ENCODE measurements around the gene UBXN1. TPM values are rescaled to one million over a fixed set of nuclear protein-coding genes. Genes with fewer than 3 reads are reported as not detected.
A peak's percentile ranks its signal among the peaks of the same experiment; 100 is the strongest.

Gene UBXN1
- total RNA-seq, 3 donors from 2014 or later, result 151 to 174 (median 157) TPM

DNA sequence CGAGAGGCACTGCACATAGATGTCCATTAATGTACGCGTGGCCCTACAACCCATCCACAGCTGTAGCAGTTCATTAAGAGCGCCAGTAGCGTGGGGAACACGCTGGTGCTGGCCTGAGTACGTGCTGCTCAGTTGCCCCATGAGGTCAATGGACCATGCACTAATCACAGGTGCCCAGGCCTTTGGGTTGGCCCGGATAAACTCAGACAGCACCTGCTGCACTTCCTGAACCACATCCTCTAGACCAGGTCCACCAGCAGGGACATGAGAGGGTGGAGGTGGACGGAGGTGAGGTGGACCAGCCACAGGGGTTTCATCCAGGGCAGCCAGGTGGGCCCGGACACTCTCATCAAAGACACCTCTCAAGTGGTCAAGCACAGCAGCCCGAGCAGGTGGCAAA, 29.4 kb downstream of the UBXN1 start:
- no peaks in the 10 kb centered on the region for H3K9me3 Mint-ChIP-seq
- peaks cover 28% of the 10 kb centered on the region for H3K4me1 Mint-ChIP-seq (ENCODE audit: low read depth)
- no peak for ATAC-seq
- no peak overlapping the region for H3K4me3 Mint-ChIP-seq
- DNase-seq, result no peak
- peaks cover 2% of the 10 kb centered on the region for H3K36me3 Mint-ChIP-seq (ENCODE audit: insufficient read depth)
- H3K27me3 Mint-ChIP-seq (ENCODE audit: low read depth), result no peaks in the 10 kb centered on the region

DNA sequence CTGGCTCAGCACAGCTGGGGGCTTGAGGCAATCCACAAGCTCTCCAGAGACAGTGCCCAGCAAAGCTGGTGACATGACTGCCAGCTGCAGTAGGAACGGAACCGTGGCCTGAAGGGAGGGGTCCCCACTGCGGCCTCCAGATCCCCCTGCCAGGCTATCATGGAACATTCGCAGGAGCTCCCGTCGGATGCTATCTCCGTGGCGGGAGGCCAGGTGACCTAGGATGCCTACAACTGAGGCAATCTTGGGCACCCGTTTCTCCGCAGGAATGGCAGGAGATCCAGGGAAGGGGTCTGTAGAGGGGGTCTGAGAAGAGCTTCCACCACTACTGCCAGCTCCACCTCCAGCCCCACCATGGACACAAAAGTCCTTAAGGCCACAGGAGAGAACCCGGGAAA, 29.9 kb downstream of the UBXN1 start:
- Mint-ChIP-seq H3K4me1 (ENCODE audit: low read depth) (peaks cover 31% of the 10 kb centered on the region), H3K9me3 (no peaks in the 10 kb centered on the region), H3K27me3 (ENCODE audit: low read depth) (no peaks in the 10 kb centered on the region), H3K36me3 (ENCODE audit: insufficient read depth) (peaks cover 2% of the 10 kb centered on the region), H3K4me3 (no peak overlapping the region)
- ATAC-seq (no peak), DNase-seq (no peak)

DNA sequence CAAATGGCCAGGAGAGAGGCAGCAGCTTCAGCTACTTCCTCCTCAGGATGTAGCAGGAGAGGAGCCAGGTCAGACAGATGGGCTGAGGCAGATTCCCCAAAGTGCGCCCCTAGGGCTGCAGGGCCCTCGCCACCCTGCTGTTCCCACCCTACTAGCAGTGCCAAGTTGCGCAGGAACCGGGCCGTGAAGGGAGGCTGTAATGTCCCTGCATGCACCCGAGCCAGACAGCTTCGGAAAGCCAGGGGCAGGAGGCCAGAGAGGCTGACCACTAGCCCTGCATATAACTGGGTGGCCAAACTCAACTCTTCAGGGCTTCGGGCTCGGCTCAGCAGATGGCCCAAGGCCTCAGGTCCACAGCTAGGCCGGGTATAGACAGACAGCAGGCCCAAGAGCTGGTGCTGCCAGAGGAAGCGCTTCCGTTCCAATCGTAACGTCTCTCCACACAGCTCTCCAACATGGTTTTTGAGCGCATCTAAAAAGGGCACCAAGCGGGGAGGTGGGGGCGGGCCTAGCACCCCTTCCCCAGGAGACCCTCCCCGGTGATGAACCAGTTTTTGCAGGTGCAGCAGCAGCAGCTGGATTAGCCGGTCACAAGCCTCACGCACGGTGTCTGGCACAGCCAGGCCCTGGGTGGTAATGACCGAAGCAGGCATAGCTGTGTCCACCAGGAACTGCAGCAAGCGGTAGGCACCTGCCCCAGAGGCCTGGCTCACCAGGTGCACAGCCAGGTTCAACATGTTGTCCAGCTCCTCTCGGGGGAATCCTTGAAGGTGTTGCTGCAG, 30.5 kb downstream of the UBXN1 start:
- ATAC-seq (no peak), DNase-seq (no peak)
- Mint-ChIP-seq H3K27me3 (ENCODE audit: low read depth) (no peaks in the 10 kb centered on the region), H3K36me3 (ENCODE audit: insufficient read depth) (peaks cover 2% of the 10 kb centered on the region), H3K4me1 (ENCODE audit: low read depth) (peaks cover 28% of the 10 kb centered on the region), H3K4me3 (no peak overlapping the region), H3K9me3 (no peaks in the 10 kb centered on the region)

DNA sequence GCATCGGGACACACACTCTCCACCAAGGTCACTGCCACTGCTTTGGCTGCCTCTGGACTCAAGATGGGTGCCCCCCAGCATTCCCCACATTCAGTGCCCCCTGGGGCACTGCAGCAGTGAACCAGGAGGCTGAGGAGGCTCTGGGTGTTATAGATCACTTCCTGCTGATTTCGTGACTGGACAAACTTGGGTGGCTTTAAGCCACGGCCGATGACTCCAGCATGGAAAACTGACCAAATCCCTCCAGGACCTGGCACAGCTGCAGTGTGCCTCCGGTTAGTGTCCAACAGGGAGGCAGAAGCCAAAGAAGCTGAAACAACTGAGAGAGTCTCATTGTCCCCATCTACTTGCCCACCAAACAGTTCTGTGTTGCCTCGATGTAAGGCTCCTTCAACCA, 31.3 kb downstream of the UBXN1 start:
- ATAC-seq (no peak), DNase-seq (no peak)
- H3K4me3 Mint-ChIP-seq, result no peak overlapping the region
- H3K27me3 Mint-ChIP-seq (ENCODE audit: low read depth), result no peaks in the 10 kb centered on the region
- H3K4me1 Mint-ChIP-seq (ENCODE audit: low read depth), result peaks cover 30% of the 10 kb centered on the region
- H3K36me3 Mint-ChIP-seq (ENCODE audit: insufficient read depth), result peaks cover 2% of the 10 kb centered on the region
- no peaks in the 10 kb centered on the region for H3K9me3 Mint-ChIP-seq

DNA sequence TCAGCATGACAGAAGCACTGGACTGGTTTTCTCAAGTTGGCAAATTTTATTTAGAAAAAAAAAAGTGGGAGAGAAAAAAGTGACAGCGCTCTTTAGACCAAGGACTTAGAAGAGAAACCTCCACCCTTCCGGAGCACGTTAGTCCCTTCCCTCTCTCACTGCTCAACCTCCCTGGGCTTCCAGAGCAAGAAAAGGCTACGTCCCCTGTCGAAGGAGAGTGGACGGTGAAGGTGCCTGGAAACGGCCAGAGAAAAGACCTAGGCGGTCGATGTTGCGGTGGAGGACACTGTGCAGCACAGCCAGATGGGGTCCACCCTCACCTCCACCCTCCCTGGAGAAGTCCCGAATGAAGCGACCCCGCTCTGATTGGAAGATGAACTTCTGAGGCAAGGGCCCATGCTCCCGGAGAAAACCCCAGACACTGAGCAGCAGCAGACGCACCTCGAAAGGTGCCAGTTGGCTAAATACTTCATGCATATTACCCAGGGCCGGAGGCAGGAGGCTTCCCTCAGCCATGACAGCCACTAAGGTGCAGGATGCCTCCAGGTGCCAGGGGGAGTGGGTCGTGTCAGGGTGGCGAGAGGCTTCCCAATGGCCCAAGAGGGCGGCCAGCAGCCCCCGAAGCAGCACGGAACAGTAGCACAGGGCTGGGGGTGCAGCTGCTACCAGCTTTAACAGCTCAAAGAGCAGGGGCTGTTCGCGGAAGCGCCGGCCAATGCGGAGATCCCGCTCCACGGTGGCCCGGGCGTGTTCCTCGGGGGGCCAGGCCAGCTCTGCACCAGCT, 31.9 kb downstream of the UBXN1 start:
- Mint-ChIP-seq H3K27me3 (ENCODE audit: low read depth) (no peaks in the 10 kb centered on the region), H3K9me3 (no peaks in the 10 kb centered on the region), H3K36me3 (ENCODE audit: insufficient read depth) (peaks cover 2% of the 10 kb centered on the region), H3K4me3 (peak overlapping the region; percentile 98), H3K4me1 (ENCODE audit: low read depth) (peaks cover 27% of the 10 kb centered on the region)
- ATAC-seq (no peak), DNase-seq (no peak)

DNA sequence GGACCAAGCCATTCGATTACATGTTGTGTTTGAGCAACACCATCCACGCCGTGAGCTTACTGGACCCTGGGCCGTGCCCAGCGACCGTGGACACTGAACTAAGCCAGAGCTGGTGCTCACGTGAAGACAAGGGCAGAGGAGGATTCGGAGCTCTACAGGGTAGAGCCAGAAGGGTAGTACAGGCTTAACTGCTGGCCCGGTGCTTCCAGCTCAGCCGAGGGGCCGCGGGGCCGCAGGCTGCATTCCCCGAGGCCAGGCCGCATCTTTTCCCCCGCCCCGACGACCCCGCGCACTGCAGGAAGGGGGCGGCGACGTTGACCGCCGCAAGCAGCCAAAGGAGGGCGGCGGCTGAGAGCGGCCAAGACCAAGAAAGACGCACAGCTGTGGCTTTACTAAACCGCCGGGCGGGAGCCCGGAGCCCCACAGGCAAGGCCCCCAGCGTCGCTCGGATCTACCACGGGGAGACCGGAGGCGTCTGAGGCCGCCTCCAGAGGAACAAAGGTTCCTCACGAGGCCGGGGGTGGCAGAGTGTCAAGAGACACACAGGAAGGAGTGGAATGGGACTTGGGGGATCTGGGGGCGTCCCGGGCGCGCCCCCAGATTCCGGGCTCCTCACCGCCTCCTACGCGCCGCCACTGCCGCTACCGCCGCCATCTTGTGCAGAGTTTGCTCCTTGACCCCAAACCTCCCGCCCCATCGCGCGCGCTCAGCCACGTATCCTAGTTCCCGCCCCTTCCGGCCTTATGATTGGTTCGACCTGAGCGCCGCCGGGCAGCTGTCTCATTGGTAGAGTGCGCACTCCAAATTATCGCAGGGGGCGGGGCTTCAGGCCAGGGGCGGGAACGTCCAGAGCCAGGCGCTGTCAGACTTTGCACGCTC, 32.7 kb downstream of the UBXN1 start, which contains the start of gene GANAB:
GANAB (minus strand) TSS at position 668 of the 879 bp plus-strand sequence; CDS start at position 654, 14 bp downstream.
- ATAC-seq, result peak; percentile 98
- H3K4me3 Mint-ChIP-seq, result peak within 1 kb of the TSS; percentile 98
- peaks cover 27% of the 10 kb centered on the region for H3K4me1 Mint-ChIP-seq (ENCODE audit: low read depth)

DNA sequence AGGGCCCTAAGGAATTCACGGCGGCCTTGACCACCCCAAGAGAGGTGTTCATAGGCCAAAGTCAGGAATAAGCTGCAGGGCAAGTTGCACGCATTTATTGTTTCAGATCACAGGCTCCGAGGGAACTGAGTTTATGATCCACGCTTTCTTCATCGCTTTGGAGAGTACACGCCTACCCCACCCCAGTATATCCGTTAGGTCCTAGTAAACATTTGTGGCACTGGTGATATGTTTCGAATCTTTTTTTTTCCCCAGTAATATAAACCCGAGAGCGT, 33.3 kb downstream of the UBXN1 start:
- DNase-seq (no peak), ATAC-seq (peak in 1 of 2 donors; percentile 0)
- peaks cover 4% of the 10 kb centered on the region for H3K36me3 Mint-ChIP-seq (ENCODE audit: insufficient read depth)

More for the DNA sequence above, 32.7 kb downstream of the UBXN1 start, which contains the start of gene GANAB:
- Mint-ChIP-seq H3K27me3 (ENCODE audit: low read depth) (no peaks in the 10 kb centered on the region), H3K36me3 (ENCODE audit: insufficient read depth) (peaks cover 2% of the 10 kb centered on the region), H3K9me3 (no peaks in the 10 kb centered on the region)
- peak; percentile 99 for DNase-seq

DNA sequence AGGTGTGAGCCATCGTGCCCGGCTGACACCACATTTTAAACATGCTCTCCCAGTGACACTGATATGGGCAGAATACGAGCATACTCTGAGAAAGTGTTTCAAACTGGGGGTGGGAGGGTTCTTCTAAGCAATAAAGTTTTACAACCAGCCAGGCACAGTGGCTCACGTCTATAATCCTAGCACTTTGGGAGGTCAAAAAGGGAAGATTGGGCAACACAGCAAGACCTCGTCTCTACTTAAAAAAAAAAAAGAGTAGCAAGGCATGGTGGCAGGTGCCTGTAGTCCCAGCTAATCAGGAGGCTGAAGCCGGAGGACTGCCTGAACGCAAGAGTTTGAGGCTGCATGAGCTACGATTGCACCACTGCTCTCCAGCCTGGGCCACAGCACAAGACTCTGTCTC, 34.7 kb downstream of the UBXN1 start:
- DNase-seq (no peak), ATAC-seq (no peak)
- Mint-ChIP-seq H3K9me3 (no peaks in the 10 kb centered on the region), H3K27me3 (ENCODE audit: low read depth) (no peaks in the 10 kb centered on the region), H3K36me3 (ENCODE audit: insufficient read depth) (peaks cover 9% of the 10 kb centered on the region), H3K4me3 (peak overlapping the region; percentile 37), H3K4me1 (ENCODE audit: low read depth) (peaks cover 40% of the 10 kb centered on the region)

More for the DNA sequence above, 33.3 kb downstream of the UBXN1 start:
- Mint-ChIP-seq H3K4me1 (ENCODE audit: low read depth) (peaks cover 31% of the 10 kb centered on the region), H3K4me3 (peak overlapping the region; percentile 98), H3K9me3 (no peaks in the 10 kb centered on the region), H3K27me3 (ENCODE audit: low read depth) (no peaks in the 10 kb centered on the region)

DNA sequence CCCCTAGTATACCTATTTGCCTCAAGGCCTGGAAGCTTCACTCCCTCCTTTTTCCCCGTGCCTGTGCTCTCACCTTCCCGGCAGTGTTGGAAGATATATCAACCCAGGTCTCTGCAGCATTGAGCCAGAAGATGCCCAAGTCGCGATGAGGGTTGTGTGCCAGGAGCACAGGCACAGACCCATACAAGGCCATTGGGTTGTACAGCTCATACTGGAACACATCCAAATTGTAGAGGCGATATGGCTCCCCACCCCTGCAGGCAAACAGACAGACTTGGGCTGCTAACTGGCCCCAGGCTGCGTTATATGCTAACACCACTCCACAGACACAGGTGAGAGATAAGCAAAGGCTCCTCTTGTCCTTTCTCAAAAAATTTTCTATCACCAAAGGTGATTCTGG, 46.4 kb downstream of the UBXN1 start:
- Mint-ChIP-seq H3K4me3 (no peak overlapping the region), H3K27me3 (ENCODE audit: low read depth) (no peaks in the 10 kb centered on the region), H3K9me3 (no peaks in the 10 kb centered on the region), H3K4me1 (ENCODE audit: low read depth) (peaks cover 13% of the 10 kb centered on the region), H3K36me3 (ENCODE audit: insufficient read depth) (peaks cover 56% of the 10 kb centered on the region)
- ATAC-seq (no peak), DNase-seq (no peak)

DNA sequence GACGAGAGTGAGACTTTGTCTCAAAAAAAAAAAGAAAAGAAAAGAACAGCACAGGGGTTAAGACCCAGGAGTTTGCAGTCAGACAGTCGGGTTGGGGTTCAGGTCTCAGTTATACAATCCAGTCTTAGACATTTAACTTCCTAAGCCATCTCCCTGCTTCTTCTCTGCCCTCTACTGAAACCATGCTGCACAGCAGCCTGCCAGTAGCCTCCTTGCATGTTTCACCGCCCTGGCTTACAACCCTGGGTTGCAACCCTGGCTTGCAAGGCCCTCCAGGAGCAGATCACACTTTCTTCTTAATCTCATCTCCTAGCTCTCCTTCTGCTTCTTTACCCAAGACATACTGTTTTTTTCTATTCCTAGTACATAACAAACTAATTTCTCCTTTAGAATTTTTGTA, 51.2 kb downstream of the UBXN1 start:
- H3K4me3 Mint-ChIP-seq, result no peak overlapping the region
- H3K36me3 Mint-ChIP-seq (ENCODE audit: insufficient read depth), result peaks cover 50% of the 10 kb centered on the region
- ATAC-seq (no peak), DNase-seq (no peak)
- H3K27me3 Mint-ChIP-seq (ENCODE audit: low read depth), result no peaks in the 10 kb centered on the region
- no peaks in the 10 kb centered on the region for H3K4me1 Mint-ChIP-seq (ENCODE audit: low read depth)
- H3K9me3 Mint-ChIP-seq, result no peaks in the 10 kb centered on the region

Other genes starting within 250 kb of the UBXN1 start
- 10 to 100 TPM; 12.3 to 22.7 (median 13.3) TPM for gene AHNAK, start 132.3 kb downstream of the UBXN1 start, total RNA-seq
- 1,000 to 10,000 TPM; 1,775 to 1,880 (median 1,879) TPM for gene EEF1G, start 105.2 kb downstream of the UBXN1 start, total RNA-seq
- 10 to 100 TPM; 39.4 to 46.1 (median 41.6) TPM for gene TUT1, start 87.5 kb downstream of the UBXN1 start, total RNA-seq
- 100 to 1,000 TPM; 217 to 224 (median 220) TPM for gene MTA2, start 77.2 kb downstream of the UBXN1 start, total RNA-seq
- gene EML3, start 66.3 kb downstream of the UBXN1 start, total RNA-seq, result 100 to 1,000 TPM; 145 to 160 (median 155) TPM
- 1 to 10 TPM; 5.8 to 6.6 (median 5.8) TPM for gene ROM1, start 65.8 kb downstream of the UBXN1 start, total RNA-seq
- gene B3GAT3, start 57.1 kb downstream of the UBXN1 start, total RNA-seq, result 10 to 100 TPM; 58.2 to 66.2 (median 59.7) TPM
- 100 to 1,000 TPM; 173 to 204 (median 194) TPM for gene GANAB, start 32.5 kb downstream of the UBXN1 start, total RNA-seq
- gene INTS5, start 25.8 kb downstream of the UBXN1 start, total RNA-seq, result 10 to 100 TPM; 43.5 to 50.0 (median 48.0) TPM
- 100 to 1,000 TPM; 174 to 212 (median 206) TPM for gene C11orf98, start 13.9 kb downstream of the UBXN1 start, total RNA-seq
- gene CSKMT, start 13.8 kb downstream of the UBXN1 start, total RNA-seq, result 10 to 100 TPM; 54.6 to 73.1 (median 73.0) TPM
- gene UQCC3, start 7.4 kb downstream of the UBXN1 start, total RNA-seq, result 10 to 100 TPM in 2 of 3 donors, 1 to 10 TPM in 1; 9.4 to 14.6 (median 10.6) TPM
- 10 to 100 TPM; 17.0 to 22.2 (median 19.2) TPM for gene LBHD1, start 6.8 kb downstream of the UBXN1 start, total RNA-seq
- gene LRRN4CL, start 10.5 kb upstream of the UBXN1 start, total RNA-seq, result under 1 TPM; 0.21 to 0.33 (median 0.30) TPM
- gene BSCL2, start 28.4 kb upstream of the UBXN1 start, total RNA-seq, result 10 to 100 TPM; 23.6 to 29.6 (median 26.9) TPM
- gene GNG3, start 28.6 kb upstream of the UBXN1 start, total RNA-seq, result not detected
- 10 to 100 TPM; 45.3 to 49.4 (median 47.9) TPM for gene HNRNPUL2, start 48.4 kb upstream of the UBXN1 start, total RNA-seq
- 10 to 100 TPM; 20.2 to 22.9 (median 20.9) TPM for gene TTC9C, start 49.4 kb upstream of the UBXN1 start, total RNA-seq
- gene ZBTB3, start 75.1 kb upstream of the UBXN1 start, total RNA-seq, result 1 to 10 TPM; 5.7 to 6.9 (median 6.5) TPM
- gene POLR2G, start 82.5 kb upstream of the UBXN1 start, total RNA-seq, result 100 to 1,000 TPM; 143 to 145 (median 144) TPM
- gene TAF6L, start 92.3 kb upstream of the UBXN1 start, total RNA-seq, result 10 to 100 TPM; 27.2 to 34.3 (median 29.1) TPM
- gene TMEM179B, start 108.3 kb upstream of the UBXN1 start, total RNA-seq, result 10 to 100 TPM; 26.8 to 35.4 (median 31.6) TPM
- gene TMEM223, start 112.9 kb upstream of the UBXN1 start, total RNA-seq, result 10 to 100 TPM in 2 of 3 donors, 1 to 10 TPM in 1; 9.4 to 12.1 (median 11.6) TPM
- 100 to 1,000 TPM; 138 to 180 (median 158) TPM for gene NXF1, start 126.4 kb upstream of the UBXN1 start, total RNA-seq
- gene STX5, start 153.0 kb upstream of the UBXN1 start, total RNA-seq, result 10 to 100 TPM; 22.3 to 31.6 (median 28.4) TPM
- gene TEX54, start 153.8 kb upstream of the UBXN1 start, total RNA-seq, result under 1 TPM; 0.63 to 0.92 (median 0.89) TPM
- 100 to 1,000 TPM; 228 to 254 (median 235) TPM for gene WDR74, start 160.5 kb upstream of the UBXN1 start, total RNA-seq
- gene SLC3A2, start 201.8 kb upstream of the UBXN1 start, total RNA-seq, result 100 to 1,000 TPM; 580 to 683 (median 586) TPM
- not detected for gene CHRM1, start 242.3 kb upstream of the UBXN1 start, total RNA-seq